ENCODE results near the gene ZDHHC8.
A peak's percentile ranks its signal among the peaks of the same experiment; 100 is the strongest.

ZDHHC8 gene

DNA sequence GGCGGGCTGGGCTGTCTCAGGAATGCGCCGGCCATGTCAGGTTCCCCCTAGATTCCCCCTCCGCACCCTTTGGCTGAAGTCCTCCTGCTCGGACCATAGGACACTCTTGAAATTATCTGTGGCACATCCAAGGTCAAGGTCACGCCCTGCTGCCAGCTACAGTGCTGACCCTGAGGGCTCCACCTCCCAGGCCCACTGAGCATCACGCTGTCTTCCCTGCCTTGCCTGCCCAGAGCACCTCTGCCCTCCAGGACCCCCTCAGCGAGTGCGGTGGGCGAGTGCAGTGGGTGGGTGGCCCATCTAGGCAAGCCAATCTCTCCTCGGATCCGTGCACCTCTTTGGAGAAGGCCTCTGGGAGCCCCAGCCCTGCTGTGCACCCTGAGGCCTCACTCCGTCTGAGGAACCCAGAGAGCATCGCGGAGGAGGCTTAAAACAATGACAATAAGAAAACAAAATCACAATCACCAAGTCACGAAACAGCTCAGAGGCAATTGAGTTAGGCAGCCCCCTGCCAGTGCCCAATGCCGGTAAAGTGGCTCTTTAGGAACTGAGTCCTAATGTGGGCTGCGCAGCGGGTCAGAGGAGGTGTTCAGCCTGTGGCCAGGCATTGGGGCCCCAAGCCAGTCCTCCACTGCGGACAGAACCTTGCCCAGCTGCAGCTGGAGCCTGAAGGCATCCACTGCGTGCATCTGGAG lies 45.8 kb downstream of the ZDHHC8 start:
- no peak for DNase-seq (ENCODE audit: extremely low read depth, insufficient read length)
- no peak overlapping the region for H3K4me3 ChIP-seq (replicated peaks; ENCODE audit: low read depth, low read length)
- no peaks in the 10 kb centered on the region for H3K36me3 ChIP-seq (ENCODE audit: control insufficient read depth, insufficient read depth, low read length)
- TF ChIP-seq, protein P1, sequence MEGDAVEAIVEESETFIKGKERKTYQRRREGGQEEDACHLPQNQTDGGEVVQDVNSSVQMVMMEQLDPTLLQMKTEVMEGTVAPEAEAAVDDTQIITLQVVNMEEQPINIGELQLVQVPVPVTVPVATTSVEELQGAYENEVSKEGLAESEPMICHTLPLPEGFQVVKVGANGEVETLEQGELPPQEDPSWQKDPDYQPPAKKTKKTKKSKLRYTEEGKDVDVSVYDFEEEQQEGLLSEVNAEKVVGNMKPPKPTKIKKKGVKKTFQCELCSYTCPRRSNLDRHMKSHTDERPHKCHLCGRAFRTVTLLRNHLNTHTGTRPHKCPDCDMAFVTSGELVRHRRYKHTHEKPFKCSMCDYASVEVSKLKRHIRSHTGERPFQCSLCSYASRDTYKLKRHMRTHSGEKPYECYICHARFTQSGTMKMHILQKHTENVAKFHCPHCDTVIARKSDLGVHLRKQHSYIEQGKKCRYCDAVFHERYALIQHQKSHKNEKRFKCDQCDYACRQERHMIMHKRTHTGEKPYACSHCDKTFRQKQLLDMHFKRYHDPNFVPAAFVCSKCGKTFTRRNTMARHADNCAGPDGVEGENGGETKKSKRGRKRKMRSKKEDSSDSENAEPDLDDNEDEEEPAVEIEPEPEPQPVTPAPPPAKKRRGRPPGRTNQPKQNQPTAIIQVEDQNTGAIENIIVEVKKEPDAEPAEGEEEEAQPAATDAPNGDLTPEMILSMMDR (IDR thresholded peaks at IDR 0.05; ENCODE audit: insufficient read depth, low read length, poor library complexity, severe bottlenecking) = no peak
- H3K27me3 ChIP-seq (replicated peaks; ENCODE audit: control insufficient read depth, insufficient read depth, low read length) = no peaks in the 10 kb centered on the region; the same call in 1 of the 2 replicates

GRCh38 chr22:20178075-20178914 lies 46.7 kb downstream of the ZDHHC8 start:
- TF ChIP-seq, protein P1 (IDR thresholded peaks at IDR 0.05; ENCODE audit: insufficient read depth, low read length, poor library complexity, severe bottlenecking) = no peak
- no peaks in the 10 kb centered on the region; the same call in 1 of the 2 replicates for H3K27me3 ChIP-seq (replicated peaks; ENCODE audit: control insufficient read depth, insufficient read depth, low read length)
- H3K4me3 ChIP-seq (replicated peaks; ENCODE audit: low read depth, low read length) = no peak overlapping the region
- no peak for DNase-seq (ENCODE audit: extremely low read depth, insufficient read length)
- H3K36me3 ChIP-seq (ENCODE audit: control insufficient read depth, insufficient read depth, low read length) = no peaks in the 10 kb centered on the region

GRCh38 chr22:20178915-20179227 lies 47.3 kb downstream of the ZDHHC8 start:
- no peaks in the 10 kb centered on the region for H3K36me3 ChIP-seq (ENCODE audit: control insufficient read depth, insufficient read depth, low read length)
- no peak for DNase-seq (ENCODE audit: extremely low read depth, insufficient read length)
- TF ChIP-seq, protein P1 (IDR thresholded peaks at IDR 0.05; ENCODE audit: insufficient read depth, low read length, poor library complexity, severe bottlenecking) = no peak
- no peak overlapping the region for H3K4me3 ChIP-seq (replicated peaks; ENCODE audit: low read depth, low read length)
- H3K27me3 ChIP-seq (replicated peaks; ENCODE audit: control insufficient read depth, insufficient read depth, low read length) = no peaks in the 10 kb centered on the region; the same call in 1 of the 2 replicates

DNA sequence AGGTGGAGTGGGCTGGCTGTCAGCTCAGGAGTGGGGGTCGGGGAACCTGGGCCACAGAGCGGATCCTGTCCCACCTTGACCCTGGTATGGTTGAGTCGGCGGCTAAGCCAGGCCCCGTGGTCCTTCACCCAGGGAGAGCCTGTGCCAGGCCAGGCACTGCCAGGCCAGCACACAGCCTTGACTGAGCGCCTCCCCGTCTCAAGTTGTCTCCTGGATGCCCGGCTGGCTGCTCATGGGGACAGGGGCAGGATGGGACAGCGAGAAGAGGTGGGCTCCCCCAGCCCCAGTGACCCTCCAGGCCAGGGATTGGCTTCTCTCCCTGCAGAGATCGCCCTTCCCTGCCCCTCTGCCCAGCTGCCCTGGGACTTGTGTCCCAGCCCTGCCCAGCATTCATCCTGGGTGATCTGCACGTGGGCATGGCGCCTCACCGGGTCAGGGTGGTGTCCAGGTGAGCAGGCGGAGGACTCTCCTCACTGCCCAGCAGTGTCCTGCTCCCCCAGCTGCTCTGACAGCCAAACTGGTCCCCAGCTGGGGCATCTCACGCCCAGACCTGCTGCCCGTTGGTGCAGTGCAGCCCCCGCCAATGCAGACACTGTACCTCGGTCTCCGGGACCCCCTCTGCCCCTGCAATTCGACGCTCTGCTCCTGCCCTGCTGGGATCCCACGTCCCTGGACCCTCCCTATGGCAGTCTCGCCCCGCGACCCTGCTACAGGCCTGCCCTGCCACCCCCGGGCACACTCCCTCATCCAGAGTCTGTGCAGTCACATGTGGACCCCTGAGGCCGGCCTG lies 48.0 kb downstream of the ZDHHC8 start:
- TF ChIP-seq, protein P1 (IDR thresholded peaks at IDR 0.05; ENCODE audit: insufficient read depth, low read length, poor library complexity, severe bottlenecking) = no peak
- DNase-seq (ENCODE audit: extremely low read depth, insufficient read length) = no peak
- Histone ChIP-seq H3K4me3 (replicated peaks; ENCODE audit: low read depth, low read length) (no peak overlapping the region), H3K27me3 (replicated peaks; ENCODE audit: control insufficient read depth, insufficient read depth, low read length) (no peaks in the 10 kb centered on the region; the same call in 1 of the 2 replicates), H3K36me3 (ENCODE audit: control insufficient read depth, insufficient read depth, low read length) (no peaks in the 10 kb centered on the region)

- TF ChIP-seq, protein P1 (IDR thresholded peaks at IDR 0.05; ENCODE audit: insufficient read depth, low read length, poor library complexity, severe bottlenecking) = peak; percentile 33
Observed at GRCh38 chr22:20180245-20180630, 48.6 kb downstream of the ZDHHC8 start.

More at GRCh38 chr22:20180245-20180630, 48.6 kb downstream of the ZDHHC8 start:
- DNase-seq (ENCODE audit: extremely low read depth, insufficient read length) = no peak
- Histone ChIP-seq H3K36me3 (ENCODE audit: control insufficient read depth, insufficient read depth, low read length) (no peaks in the 10 kb centered on the region), H3K4me3 (replicated peaks; ENCODE audit: low read depth, low read length) (no peak overlapping the region), H3K27me3 (replicated peaks; ENCODE audit: control insufficient read depth, insufficient read depth, low read length) (no peaks in the 10 kb centered on the region; the same call in 1 of the 2 replicates)
